Renal cortex interstitium (tissue), 11 donors: Measurements from ENCODE around the gene CLSTN2. TPM values are rescaled to one million over a fixed set of nuclear protein-coding genes. Genes with fewer than 3 reads are reported as not detected.

Source experiments
- DNase-seq, 11 donors: peaks; one replicate each; pipeline ENCODE4 v3.0.0-alpha.2; 2013; ENCODE audit warnings: low read depth in 9 of 11, low spot score in 4 of 11; ENCODE audit errors: extremely low read depth in 1 of 11
- polyA plus RNA-seq, 3 donors: library from polyadenylated mRNA; unstranded; fragments of 120-200 nt; gene quantifications; one replicate each; pipeline ENCODE4 v1.2.1, GENCODE V29; 2013; ENCODE audit not compliant: insufficient read length in 3 of 3

Gene CLSTN2
- polyA plus RNA-seq, 3 donors, result 1.3 to 2.6 (median 1.9) TPM

DNA sequence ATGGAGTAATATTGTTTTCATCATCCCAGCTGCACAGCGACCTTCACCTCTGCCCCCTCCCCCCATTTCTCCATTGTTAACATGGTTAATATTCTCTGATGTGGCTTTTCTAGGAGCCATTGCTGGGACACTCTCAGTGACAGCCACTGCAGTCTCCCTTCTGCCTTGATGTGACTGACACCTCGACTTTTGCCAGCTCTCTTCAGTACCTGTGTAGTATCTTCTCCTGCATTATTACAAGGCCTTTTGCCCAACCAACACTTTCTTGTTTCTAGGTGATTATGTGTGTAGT lies 179.8 kb downstream of the CLSTN2 start:
- no peak for DNase-seq

DNA sequence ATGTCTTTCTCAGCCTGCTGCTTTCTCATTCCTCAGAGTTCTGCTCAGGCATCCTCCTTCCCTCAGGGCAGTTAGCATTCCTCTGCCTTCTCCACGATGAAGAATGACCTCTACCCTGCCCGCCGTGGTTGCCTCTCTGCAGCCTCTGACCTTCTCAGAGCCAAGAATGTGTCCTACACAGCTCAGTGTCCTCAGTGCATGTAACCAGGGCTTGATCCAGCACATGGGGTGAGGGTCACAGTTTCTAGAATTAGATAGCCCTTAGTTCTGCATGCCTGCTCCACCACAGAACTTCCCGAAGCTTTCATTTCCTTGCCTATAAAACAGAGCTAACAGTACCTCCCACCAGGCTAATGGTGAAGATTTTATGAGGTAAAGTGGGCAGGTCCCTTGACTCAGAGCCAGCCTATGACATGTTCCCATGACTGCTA lies 182.1 kb downstream of the CLSTN2 start:
- DNase-seq, result peak in 8 of 11 donors; percentile 15 to 55 (median 30)

DNA sequence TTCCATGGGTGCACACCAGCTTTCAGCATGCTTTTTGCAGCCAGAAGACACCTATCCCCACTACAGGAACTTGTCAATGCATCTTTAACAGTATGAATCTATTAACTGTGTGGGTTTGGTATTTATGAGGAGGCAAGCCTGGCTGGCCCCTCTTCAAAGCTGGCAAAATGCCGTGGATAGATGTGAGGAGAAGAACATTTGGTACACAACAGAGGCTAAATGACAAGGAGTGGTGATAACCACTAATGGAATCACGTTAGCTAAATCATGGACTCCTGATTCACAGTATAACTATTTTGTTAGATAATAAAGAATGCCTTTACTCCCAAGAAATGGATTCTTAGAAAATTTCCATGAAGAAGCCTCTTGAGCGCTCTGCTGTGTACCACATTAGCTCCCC lies 187.2 kb downstream of the CLSTN2 start:
- no peak for DNase-seq

DNA sequence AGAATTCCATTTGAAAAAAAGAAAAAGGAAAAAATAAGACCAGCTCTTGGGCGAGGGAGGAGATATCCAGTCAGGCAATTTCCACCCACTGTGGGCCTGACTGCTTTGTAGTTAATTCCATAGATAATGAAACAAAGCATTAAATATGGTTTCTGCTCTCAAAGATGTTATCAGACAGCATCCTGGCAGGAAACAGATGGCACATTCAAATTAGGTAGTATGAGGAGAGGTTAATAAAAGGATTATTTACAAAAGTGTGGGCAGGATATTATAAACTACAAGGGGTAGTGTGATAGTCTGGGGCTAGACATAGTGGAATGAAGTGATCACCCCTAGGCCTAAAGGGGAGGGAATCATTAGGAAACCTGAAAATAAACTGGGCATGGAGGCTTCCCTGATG lies 193.2 kb downstream of the CLSTN2 start:
- no peak for DNase-seq

DNA sequence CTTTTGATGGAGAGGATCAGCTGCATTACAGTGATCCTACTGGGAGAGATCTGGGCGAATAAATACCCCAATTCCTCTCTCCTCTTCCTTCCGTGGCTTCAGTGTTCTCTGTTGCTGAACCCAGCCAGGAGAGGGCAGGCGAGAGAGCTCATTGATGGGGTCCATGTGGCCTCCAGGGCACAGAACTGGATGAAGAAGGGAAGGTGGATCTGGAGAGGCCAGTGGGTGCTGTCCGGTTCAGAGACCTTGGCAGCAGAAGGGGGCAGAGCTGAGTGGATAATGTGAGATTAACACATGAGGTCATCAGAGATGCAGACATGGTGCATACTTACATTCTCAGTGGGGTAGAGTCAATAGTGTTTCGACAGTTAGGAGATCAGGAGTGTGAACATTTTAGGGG lies 193.6 kb downstream of the CLSTN2 start:
- DNase-seq, result no peak

DNA sequence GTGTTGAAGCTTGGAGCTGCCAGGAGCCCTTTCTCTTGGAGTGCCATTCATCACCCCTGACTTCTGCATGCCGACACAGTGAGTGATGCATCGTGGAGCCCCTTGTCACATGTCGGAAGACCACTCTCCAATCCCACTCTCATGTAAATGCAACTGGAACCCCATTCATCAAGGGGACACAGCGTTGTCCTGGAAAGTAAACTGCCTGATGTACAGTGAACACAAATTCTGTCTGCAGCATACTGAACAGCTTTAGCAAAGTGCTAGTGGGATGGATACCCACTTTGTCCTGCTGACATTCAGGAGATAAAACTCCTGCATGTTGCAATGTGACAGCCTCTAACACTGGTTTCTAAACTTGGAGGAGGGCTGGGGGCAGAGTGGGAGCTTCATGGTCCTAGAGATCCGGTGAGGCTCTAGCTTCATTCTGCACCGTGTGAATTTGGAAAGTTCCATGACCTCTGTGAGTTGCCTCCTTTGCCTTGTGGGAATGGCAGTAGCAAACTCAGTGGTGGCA lies 194.8 kb downstream of the CLSTN2 start:
- DNase-seq, result no peak

DNA sequence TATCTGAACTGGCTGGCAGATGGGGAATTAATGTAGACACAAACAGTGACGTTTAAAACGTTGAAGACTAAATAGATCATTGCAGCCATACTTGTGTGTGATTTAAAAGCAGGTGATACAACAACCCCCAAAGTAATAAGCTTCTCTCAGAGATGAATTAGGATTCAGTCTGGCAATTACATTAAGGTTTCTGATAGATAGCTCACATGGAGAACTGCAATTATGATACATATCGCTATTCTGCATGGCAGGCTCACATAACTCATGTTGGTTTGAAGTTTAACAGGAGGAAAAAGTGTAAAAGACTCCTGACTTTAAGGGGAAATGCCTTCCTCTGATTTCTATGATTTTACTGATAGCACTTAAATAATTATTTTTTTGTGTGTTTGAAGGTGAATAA lies 196.9 kb downstream of the CLSTN2 start:
- no peak for DNase-seq

DNA sequence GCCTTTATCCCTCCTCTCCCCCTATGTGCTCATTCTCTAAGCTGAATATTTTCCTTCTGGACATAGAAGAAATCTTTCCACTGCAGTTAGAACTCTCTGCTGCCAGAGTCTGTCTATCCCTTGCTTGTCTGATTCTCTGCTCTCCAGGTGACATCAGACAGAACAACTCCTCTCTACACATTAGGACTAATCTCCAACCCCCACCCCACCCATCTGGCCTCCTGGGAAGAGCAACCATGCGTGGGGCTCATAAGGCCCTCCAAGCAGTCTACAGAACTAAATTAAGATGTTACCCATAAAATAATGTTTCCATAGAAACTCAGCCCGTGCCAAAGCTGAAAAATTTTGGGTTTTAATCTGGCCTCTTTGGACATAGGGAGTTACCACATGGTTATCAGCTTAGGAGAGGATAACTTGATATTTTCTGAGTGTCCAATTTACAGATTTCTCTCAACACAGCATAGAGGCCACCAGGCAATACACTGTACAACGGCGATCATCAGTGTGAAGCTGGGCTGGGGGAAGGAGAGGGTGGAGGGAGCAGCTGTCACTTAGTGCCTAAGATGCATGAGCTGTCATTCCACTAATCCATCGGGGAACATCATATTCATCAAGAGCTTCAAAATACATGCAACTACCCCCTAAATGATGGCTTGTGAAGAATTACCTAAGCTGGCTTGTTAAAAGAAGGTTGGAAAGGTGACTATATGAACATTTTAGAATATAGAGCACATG lies 199.4 kb downstream of the CLSTN2 start:
- no peak for DNase-seq

DNA sequence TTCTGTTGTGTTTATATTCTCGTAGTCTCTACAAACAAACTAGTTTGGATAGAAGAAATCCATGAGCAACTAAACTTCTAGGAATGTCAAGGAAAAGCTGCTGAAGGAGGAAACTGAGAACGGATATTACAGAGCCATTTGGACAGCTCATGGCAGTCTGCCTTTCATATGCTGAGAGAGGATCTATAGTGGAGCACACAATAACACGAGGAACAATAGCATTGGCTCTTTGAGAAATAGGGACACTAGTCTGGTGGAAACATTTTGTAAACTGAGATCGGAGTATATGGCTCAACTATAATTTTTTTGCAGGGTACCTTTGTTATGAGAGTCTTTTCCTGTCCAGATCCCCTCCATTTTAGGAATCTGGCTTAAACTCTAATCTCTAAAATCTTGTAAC lies 200.5 kb downstream of the CLSTN2 start:
- DNase-seq, result no peak

DNA sequence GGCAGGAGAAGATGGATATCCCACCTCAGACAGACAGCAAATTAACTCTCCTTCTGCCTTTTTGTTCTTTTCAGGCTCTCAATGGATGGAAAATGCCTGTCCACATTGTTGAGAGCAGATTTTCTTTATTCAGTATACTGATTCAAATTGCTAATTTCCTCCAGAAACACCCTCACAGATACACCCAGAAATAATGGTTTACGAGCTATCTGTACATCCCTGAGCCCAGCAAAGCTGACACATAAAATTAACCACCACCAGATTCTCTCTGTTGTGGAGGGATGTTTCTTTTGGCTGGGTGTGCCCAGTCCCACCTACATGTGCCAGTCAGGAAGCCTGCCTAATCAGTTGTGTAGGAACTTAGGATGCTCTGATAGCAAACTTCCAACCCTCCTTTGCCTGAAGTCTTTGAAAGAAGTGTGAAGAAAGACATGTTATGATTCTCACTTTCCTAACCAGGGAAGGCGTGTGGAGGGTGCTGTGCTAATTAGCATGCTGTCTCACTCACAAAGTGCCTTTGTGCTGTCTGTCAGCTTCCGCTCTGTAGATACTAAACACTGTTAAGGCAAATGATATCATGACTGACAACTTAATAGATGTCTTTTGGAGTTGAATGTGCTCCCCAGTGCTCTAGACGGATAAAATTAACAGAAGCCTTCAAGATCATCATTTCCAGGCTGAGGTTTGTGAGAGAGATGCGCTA lies 208.5 kb downstream of the CLSTN2 start:
- no peak for DNase-seq

DNA sequence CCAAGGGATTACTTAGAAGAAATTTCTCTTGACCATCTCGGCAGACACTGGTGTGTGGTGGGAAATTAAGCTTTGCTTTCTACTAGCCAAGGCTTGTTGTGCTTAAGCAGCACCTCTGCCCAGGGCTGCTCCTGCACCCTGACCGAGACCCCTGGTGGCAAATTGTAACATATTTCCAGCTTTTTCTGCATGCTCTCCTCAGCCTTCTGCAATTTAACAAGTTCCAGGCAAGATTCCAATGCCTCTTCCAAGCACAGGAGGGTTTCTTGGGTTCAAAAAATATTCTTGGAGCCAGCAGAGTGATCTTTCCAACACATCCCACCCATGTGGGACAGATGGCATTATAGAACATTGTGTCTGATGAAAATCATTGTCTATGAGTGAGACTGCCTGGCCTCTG lies 210.5 kb downstream of the CLSTN2 start:
- DNase-seq, result no peak

DNA sequence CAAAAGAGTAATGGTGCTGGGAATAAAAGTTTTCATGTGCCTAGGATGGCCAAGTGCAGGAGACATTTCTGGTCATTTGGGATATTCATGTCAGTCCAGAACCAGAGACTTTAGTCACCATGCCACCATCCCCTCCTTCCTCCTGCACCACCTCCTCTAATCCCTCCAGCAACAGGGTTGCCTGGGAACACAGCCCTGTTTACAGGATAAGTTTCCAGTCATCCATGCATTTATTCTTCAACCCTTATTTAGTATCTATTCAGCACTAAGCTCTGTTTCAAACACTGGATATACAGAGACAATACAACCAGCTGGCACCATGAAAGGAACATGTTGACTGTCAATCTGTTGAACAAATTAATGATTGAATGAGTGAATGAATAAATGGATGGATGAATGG lies 211.7 kb downstream of the CLSTN2 start:
- DNase-seq, result no peak

DNA sequence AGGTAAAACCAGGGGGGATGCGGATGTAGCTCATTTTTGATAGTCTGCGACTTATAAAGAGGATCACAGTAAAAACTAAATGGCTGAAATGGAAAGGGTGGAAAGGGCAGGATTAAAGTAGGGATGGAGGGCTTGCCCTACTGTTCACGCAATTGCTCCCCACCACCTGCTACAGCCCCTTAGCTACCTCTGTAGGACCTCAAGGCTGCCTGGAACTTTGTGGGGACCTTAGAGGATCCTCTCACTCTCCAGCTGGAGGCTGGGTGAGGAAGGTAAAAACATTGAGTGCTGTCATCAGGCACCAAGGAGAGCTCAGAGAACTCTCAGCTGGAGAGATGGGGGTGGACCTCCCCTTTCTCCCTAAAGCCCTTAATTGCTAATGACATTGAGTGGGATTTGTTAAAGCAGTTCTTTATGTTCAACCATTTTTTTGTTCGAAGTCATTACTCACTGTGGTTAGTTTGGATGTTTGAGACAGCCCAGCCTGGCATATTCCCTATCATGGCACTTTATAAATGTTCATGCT lies 213.0 kb downstream of the CLSTN2 start:
- DNase-seq, result no peak

DNA sequence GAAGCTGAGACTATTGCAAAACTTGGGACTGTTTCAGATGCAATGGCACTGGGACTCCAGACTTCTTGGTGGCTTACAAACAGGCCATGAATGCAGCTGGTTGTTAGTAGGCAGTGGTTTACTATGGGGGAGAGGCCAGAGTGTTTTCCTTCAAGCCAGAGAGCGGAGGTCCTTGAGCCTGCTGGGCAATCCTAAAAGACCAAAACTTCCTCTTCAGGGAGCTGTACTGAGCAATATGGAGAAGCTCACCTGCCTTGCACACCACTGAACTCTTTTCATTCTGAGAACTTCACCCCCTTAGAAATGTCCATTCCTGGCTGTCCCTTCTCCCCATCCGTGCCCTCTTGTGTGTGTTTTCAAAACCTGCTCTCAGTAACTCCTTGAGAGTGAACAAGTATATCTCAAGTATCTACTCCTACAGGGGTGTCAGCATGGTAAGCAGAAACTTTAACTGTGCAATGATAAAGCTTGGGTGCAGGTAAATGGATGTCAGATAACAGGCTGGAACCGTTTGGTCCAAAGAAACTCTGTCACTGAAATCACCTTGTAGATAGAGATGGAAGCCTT lies 213.9 kb downstream of the CLSTN2 start:
- DNase-seq, result no peak

DNA sequence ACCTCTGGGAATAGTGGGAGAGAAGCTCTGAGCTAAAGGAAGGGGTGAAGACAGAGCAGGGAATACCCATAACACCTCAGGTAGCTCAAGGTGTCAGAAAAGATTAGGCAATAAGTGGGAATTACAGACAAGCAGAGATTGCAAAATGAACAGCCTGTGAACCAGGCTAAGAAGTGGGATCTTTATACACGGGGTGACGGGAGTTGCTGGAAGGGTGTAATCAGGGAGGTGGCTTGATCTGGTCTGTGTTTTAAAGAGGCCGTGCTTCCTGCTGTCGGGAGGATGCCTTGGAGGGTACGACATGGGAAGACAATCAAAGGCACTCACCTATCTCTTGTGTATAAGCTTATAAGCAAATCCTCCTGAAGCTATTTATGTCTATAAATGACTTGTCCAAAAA lies 216.3 kb downstream of the CLSTN2 start:
- no peak for DNase-seq

DNA sequence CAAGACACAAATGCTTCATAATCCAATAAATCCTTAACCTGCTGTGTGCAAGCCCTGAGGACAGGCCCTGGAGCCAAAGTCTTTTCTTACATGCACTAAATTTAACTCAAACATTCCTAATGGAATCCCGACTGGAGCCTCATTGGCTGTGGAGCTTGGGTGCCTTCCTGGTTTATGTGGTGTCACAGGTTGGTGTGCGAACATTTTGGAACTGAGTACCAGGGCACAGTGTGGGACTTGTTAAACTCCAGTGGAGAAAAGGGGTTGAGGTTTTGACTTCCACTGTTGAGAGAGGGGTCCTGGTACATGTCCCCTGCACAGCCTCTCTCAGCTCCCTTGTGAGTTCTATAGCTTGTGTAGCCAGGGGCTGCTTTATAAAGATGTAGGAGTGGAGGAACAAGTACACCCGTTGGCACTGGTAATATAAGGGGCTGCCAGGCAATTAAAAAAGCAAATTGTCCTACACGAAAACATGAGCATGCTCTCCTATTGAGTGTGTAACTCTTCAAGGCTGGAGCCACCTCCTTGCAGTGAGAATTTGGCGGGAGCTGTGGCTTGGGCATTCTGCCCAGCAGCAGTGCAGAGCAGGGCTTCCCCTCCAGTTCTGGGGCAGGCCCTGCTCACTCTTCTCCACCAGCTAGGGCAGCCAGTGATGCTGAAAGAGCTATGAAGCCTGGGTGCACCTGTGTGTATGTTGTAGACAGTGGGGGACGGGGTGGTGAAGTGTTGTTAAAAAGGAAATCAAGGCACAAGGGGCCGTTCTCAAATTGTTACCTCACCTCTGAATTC lies 218.1 kb downstream of the CLSTN2 start:
- no peak for DNase-seq

DNA sequence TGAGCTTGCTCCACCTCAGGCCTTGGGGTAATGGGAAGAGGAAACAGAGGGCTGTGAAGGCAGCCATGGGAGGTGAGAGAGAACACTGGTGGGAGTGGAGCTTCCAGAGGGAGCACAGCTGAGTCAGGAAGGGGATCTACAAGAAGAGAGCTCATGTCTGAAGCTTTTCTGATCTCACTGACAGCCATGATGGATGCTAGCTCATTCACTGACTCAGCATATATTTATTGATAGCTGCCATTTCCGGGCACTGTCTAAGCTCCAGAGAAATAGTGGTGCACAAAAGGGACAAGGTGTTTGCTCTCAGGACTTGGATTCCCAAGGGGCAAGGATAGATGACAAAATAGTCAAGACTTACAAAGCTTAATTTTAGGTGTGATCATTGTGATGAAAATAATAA lies 218.8 kb downstream of the CLSTN2 start:
- no peak for DNase-seq

DNA sequence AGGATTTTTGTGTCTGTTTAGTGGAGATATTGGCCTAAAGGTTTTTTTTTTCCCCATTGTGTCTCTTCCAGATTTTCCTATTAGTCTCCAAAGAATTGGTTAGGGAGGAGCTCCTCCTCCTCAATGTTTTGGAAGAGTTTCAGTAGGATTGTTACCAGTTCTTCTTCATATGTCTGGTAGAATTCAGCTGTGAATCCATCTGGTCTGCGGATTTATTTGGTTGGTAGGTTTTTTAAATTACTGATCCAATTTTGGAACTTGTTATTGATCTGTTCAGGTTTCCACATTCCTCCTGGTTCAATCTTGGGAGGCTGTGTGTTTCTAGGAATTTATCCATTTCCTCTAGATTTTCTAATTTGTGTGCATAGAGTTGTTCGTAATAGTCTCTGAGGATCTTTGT lies 222.2 kb downstream of the CLSTN2 start:
- DNase-seq, result no peak

DNA sequence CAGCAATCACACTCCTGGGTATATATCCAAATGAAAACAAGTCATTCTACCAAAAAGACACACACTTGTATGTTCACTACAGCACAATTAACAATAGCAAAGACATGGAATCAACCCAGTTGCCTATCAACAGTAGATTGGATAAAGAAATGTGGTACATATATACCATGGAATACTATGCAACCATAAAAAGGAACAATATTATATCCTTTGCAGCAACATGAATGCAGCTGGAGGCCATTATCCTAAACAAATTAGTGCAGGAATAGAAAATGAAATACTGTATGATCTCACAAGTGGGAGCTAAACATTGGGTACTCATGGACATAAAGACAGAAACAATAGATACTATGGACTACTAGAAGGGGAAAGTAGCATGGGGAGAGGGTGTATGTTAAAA lies 224.7 kb downstream of the CLSTN2 start:
- DNase-seq, result no peak

DNA sequence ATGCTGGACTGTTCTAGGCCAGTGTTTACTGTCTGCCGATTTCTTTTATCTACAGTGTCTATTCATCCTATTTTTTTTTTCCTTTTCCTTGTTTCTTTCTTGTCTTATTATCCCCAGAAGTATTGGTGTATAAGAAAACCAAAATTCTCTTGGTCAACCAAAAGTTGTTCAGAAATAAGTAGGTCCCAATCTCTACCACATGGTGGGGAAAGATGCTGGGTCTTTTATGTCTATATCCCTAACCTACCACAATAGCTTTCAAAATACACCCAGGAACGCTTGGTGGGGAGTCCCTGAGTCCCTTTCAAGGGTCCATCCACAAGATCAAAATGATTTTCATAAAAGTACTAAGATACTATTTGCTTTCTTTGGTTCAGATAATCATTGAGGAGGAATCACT lies 225.6 kb downstream of the CLSTN2 start:
- DNase-seq, result no peak
